ENCODE data around the gene PDIA6. TPM values are rescaled to one million over a fixed set of nuclear protein-coding genes. Genes with fewer than 3 reads are reported as not detected.

PDIA6 gene, protein sequence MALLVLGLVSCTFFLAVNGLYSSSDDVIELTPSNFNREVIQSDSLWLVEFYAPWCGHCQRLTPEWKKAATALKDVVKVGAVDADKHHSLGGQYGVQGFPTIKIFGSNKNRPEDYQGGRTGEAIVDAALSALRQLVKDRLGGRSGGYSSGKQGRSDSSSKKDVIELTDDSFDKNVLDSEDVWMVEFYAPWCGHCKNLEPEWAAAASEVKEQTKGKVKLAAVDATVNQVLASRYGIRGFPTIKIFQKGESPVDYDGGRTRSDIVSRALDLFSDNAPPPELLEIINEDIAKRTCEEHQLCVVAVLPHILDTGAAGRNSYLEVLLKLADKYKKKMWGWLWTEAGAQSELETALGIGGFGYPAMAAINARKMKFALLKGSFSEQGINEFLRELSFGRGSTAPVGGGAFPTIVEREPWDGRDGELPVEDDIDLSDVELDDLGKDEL
- 377 and 399 TPM in 2 replicates for total RNA-seq

DNA sequence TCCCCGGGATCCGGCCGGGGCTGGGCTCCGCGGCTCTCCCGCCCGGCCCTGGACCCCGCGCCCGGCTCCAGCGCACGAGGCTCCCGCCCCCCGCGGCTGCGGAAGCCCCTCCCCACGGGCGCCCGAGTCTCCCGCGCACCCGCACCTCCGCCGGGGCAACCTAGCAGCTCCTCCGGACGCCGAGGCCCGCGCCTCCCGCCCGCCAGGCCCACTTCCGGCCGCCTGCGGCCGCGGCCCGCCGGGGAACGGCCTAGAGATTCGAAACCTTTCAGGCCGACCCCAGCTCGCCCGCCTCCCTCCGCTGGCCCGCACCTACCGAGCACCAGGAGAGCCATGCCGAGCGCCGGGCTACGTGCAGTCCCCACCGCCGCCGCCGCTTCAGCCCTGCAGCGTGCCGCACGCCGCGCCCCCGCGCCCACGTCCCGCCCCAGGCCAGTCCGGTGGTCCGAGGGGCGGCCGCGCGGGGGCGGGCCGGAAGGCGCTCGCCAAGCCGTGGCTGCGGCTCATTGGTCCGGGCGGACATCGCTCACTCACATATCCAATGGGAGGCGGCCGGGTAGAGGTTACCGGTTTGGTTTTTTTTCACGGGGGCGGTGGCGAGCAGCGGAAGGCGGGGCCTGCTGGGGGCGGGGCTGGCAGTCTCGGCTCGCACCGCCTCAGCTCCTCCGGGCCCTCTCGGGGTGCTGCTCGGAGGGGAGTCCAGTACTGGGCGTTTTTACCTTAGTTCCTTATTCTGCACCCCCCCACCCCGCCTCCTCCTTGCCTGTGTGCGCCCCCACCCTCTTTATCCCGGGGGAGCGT, at the start of gene PDIA6:
Gene PDIA6 (minus strand): TSS at position 424 of the 801 bp plus-strand sequence. CDS start 89 bp downstream, at position 335.

Other genes with a start within 250 kb of the PDIA6 start
- 18.8 and 24.9 TPM in 2 replicates for gene NOL10, start 122.8 kb downstream of the PDIA6 start, total RNA-seq
- not detected in 2 replicates for gene ATP6V1C2, start 91.2 kb downstream of the PDIA6 start, total RNA-seq
- under 0.01 TPM in 1 of 2 replicates, not detected in the other for gene KCNF1, start 99.1 kb upstream of the PDIA6 start, total RNA-seq

Data from bronchial smooth muscle cell (primary cell).